PC-9 (cell line): Measurements from ENCODE around the gene FILIP1L. TPM values are rescaled to one million over a fixed set of nuclear protein-coding genes. Genes with fewer than 3 reads are reported as not detected.

Source experiments
- BruUV-seq: library from RNA; stranded (reverse); fragments of 400-500 nt; replicated peaks from 2 replicates; lab custom pipeline; 2021; lab: Mats Ljungman, UMichigan
- CTCF ChIA-PET: fragments of 300-600 bp; sonication (Branson Sonifier 250); formaldehyde crosslinking; loops from one replicate; lab custom pipeline; 2022; ENCODE audit warnings: antibody characterized with exemption; lab: Charles Lee
- POLR2A ChIA-PET: fragments of 300-600 bp; sonication (Branson Sonifier 250); formaldehyde crosslinking; loops from one replicate; lab custom pipeline; 2022; ENCODE audit warnings: antibody characterized with exemption; ENCODE audit not compliant: unreplicated experiment; lab: Charles Lee
- DNase-seq, 2 experiments: peaks; one replicate each; pipeline versions ENCODE4 v3.0.0 to v3.0.0-alpha.2; 2015 to 2022; ENCODE audit warnings: mixed read lengths in 1 of 2
- H2AFZ ChIP-seq: fragments of 200-600 bp; sonication (generic); 2 replicates; pipeline ENCODE4 v1.8.1; 2017; ENCODE audit warnings: antibody characterized with exemption
- H3F3A ChIP-seq: fragments of 200-600 bp; sonication (generic); 2 replicates; pipeline ENCODE4 v1.8.1; 2017; ENCODE audit warnings: antibody characterized with exemption, mild to moderate bottlenecking, low read depth; ENCODE audit not compliant: insufficient read depth
- H3K27ac ChIP-seq: fragments of 200-600 bp; sonication (generic); 2 replicates; pipeline ENCODE4 v1.6.1; 2016; ENCODE audit warnings: mixed run types
- H3K27me3 ChIP-seq: fragments of 200-600 bp; sonication (generic); 2 replicates; pipeline ENCODE4 v1.6.1; 2016; ENCODE audit warnings: low read depth, mixed run types; ENCODE audit not compliant: insufficient read depth
- H3K36me3 ChIP-seq: fragments of 200-600 bp; sonication (generic); 2 replicates; pipeline ENCODE4 v1.6.1; 2016; ENCODE audit warnings: low read depth, mixed run types
- H3K4me1 ChIP-seq: fragments of 200-600 bp; sonication (generic); replicated peaks from 2 replicates; pipeline ENCODE4 v1.6.1; 2016; ENCODE audit warnings: mixed run types; ENCODE audit not compliant: insufficient read depth
- H3K4me2 ChIP-seq: fragments of 200-600 bp; sonication (generic); 2 replicates; pipeline ENCODE4 v1.6.1; 2017; ENCODE audit warnings: mixed run types
- H3K4me3 ChIP-seq: fragments of 200-600 bp; sonication (generic); 2 replicates; pipeline ENCODE4 v1.6.1; 2016; ENCODE audit warnings: mixed run types
- H3K79me2 ChIP-seq: fragments of 200-600 bp; sonication (generic); 2 replicates; pipeline ENCODE4 v1.6.1; 2017; ENCODE audit warnings: low read depth, mixed run types
- H3K9me2 ChIP-seq: fragments of 200-600 bp; sonication (generic); 2 replicates; pipeline ENCODE4 v1.8.1; 2017; ENCODE audit warnings: mild to moderate bottlenecking; ENCODE audit not compliant: insufficient read depth
- H3K9me3 ChIP-seq: fragments of 200-600 bp; sonication (generic); 2 replicates; pipeline ENCODE4 v1.8.1; 2016; ENCODE audit warnings: low read depth; ENCODE audit not compliant: insufficient read depth
- H4K20me1 ChIP-seq: fragments of 200-600 bp; sonication (generic); 2 replicates; pipeline ENCODE4 v1.8.1; 2017; ENCODE audit not compliant: insufficient read depth
- CTCF ChIP-seq: fragments of 200-600 bp; sonication (generic); conservative IDR thresholded peaks from 2 replicates; pipeline ENCODE4 v1.6.1; 2017; ENCODE audit warnings: mixed run types, antibody characterized with exemption, mild to moderate bottlenecking, moderate library complexity
- EZH2 ChIP-seq: fragments of 200-600 bp; sonication (generic); IDR thresholded peaks from 2 replicates; pipeline ENCODE4 v1.8.0; 2017; ENCODE audit warnings: antibody characterized with exemption, low read depth
- intact Hi-C: fragments of 100-400 bp; cut with micrococcal nuclease; formaldehyde crosslinking; loops from one replicate; pipeline ENCODE4 v1.10.0; 2022; ENCODE audit not compliant: unreplicated experiment
- total RNA-seq: library from RNA; stranded (reverse); gene quantifications from 2 replicates; pipeline ENCODE4 v1.2.3, GENCODE V29; 2021

FILIP1L gene
- total RNA-seq, 1 experiment from 2014 or later: 16.8 TPM

- intact Hi-C loops: no loop called here
- no peak for DNase-seq
- ChIA-PET CTCF (interaction anchor here (0.5 kb wide), 1 partner anchor 144 kb away, joined by 4 read pairs; no protein-coding TSS in a partner anchor), POLR2A (no interaction called here)
- H3K9me3 ChIP-seq: no peaks in the 10 kb centered on the region
- H3K4me1 ChIP-seq: peaks cover 66% of the 10 kb centered on the region
- no peak overlapping the region for H3K4me3 ChIP-seq
- H3K27ac ChIP-seq: no peak overlapping the region
- H3K9me2 ChIP-seq: 0 out of 2 replicates have a peak, but pooled peaks cover 10% of the 10 kb centered on the region
- no peak overlapping the region for H2AFZ ChIP-seq
- no peak overlapping the region for H3K4me2 ChIP-seq
- H3K79me2 ChIP-seq: no peaks in the 10 kb centered on the region
- TF ChIP-seq CTCF (no peak), EZH2 (no peak)
- H4K20me1 ChIP-seq: no peaks in the 10 kb centered on the region
- BruUV-seq: no TSS peak
- H3K36me3 ChIP-seq: no peaks in the 10 kb centered on the region
- no peaks in the 10 kb centered on the region for H3K27me3 ChIP-seq
- peaks cover 32% of the 10 kb centered on the region for H3F3A ChIP-seq
Measured at GRCh38 chr3:100110162-100110561, 4.1 kb downstream of the FILIP1L start.

- POLR2A ChIA-PET: no interaction called here
Measured at GRCh38 chr3:100108464-100109079, 5.7 kb downstream of the FILIP1L start.

GRCh38 chr3:100107221-100107814 lies 7.0 kb downstream of the FILIP1L start:
- CTCF ChIA-PET: interaction anchor here (0.9 kb wide), 1 partner anchor 153 kb away, joined by 3 read pairs; the partner anchor contains the start of gene TBC1D23
- H3K27ac ChIP-seq: peak overlapping the region; percentile 72
- no peaks in the 10 kb centered on the region for H3K9me3 ChIP-seq
- TF ChIP-seq CTCF: no peak
- TF ChIP-seq EZH2: no peak
- POLR2A ChIA-PET: interaction anchor here (0.6 kb wide), 1 partner anchor 61 kb away, joined by 6 read pairs; no protein-coding TSS in a partner anchor
- 0 out of 2 replicates have a peak, but pooled peaks cover 1% of the 10 kb centered on the region for H3K9me2 ChIP-seq
- no peaks in the 10 kb centered on the region for H3K36me3 ChIP-seq
- peaks cover 57% of the 10 kb centered on the region for H3K4me1 ChIP-seq
- DNase-seq: peak in 1 of 2 experiments; percentile 98
- H3F3A ChIP-seq: peaks cover 40% of the 10 kb centered on the region
- intact Hi-C loops: no loop called here
- no peaks in the 10 kb centered on the region for H4K20me1 ChIP-seq
- no TSS peak for BruUV-seq
- H3K79me2 ChIP-seq: no peaks in the 10 kb centered on the region
- peak overlapping the region; percentile 13; the same call in 1 of the 2 replicates for H3K4me3 ChIP-seq
- peak overlapping the region; percentile 69 for H3K4me2 ChIP-seq
- no peaks in the 10 kb centered on the region for H3K27me3 ChIP-seq
- H2AFZ ChIP-seq: no peak overlapping the region

More at GRCh38 chr3:100108464-100109079, 5.7 kb downstream of the FILIP1L start:
- peak overlapping the region; percentile 69; the same call in 1 of the 2 replicates for H3K4me2 ChIP-seq
- intact Hi-C loops: no loop called here
- no peak for DNase-seq
- CTCF ChIA-PET: no interaction called here
- H4K20me1 ChIP-seq: no peaks in the 10 kb centered on the region
- no peaks in the 10 kb centered on the region for H3K9me3 ChIP-seq
- H3K27ac ChIP-seq: peak overlapping the region; percentile 72
- H3K4me1 ChIP-seq: peaks cover 66% of the 10 kb centered on the region
- peaks cover 40% of the 10 kb centered on the region for H3F3A ChIP-seq
- H3K9me2 ChIP-seq: 0 out of 2 replicates have a peak, but pooled peaks cover 10% of the 10 kb centered on the region
- no peak overlapping the region for H3K4me3 ChIP-seq
- H3K36me3 ChIP-seq: no peaks in the 10 kb centered on the region
- H3K27me3 ChIP-seq: no peaks in the 10 kb centered on the region
- H3K79me2 ChIP-seq: no peaks in the 10 kb centered on the region
- TF ChIP-seq CTCF: no peak
- no peak for TF ChIP-seq EZH2
- no peak overlapping the region for H2AFZ ChIP-seq
- BruUV-seq: no TSS peak
